GM21737 (cell line): Measurements from ENCODE around the gene MAGEA9B.
A peak's percentile ranks its signal among the peaks of the same experiment; 100 is the strongest.
"Not testable (repeated sequence)": the region's sequence is repeated elsewhere in the genome, so short reads cannot be mapped to it uniquely, and the experiment has no call there.

Source experiments
- ATAC-seq: cut with Tn5 transposase; IDR thresholded peaks from one replicate; pipeline ENCODE4 v1.9.1; 2021; ENCODE audit warnings: mild to moderate bottlenecking, moderate library complexity; ENCODE audit not compliant: unreplicated experiment

MAGEA9B gene

DNA sequence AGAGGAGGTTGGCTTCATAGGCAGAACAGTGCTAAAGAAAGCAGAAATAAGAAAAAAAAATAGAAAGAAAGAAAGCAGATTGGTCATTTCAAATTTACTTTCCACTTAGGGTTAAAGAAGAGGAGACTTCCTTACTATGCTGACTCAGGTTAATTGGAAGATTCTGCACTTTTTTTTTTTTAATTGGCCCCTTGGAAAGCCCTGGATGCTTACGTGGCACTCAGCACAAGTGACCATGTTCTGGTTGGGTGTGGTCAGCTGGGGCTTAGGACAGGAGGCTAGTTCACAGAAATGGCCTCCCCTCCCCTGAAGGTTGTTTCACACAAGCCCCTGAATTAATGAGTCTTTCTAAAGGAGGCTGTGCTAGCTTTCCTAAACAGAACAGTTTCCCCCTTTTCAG is 14.5 kb downstream of the MAGEA9B start:
- no peak for ATAC-seq

DNA sequence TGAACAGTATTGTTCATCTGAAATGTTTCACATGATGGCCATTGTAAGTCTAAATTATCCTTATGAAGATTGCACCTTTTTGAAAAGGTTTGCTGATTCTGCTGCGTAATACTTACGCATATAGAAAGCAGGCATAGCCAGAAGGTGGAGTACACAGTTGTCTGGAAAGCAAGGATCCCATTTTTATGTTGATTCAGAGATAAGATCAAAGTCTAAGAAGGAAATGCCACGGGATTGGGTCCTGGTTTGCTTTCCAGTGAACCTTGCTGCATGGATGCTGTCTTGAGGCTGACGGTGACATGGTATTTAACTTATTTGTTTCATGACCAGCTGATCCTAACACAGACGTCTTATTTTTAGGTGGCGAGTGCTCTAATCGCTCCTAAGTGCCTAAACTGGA is 15.5 kb downstream of the MAGEA9B start:
- no peak for ATAC-seq

DNA sequence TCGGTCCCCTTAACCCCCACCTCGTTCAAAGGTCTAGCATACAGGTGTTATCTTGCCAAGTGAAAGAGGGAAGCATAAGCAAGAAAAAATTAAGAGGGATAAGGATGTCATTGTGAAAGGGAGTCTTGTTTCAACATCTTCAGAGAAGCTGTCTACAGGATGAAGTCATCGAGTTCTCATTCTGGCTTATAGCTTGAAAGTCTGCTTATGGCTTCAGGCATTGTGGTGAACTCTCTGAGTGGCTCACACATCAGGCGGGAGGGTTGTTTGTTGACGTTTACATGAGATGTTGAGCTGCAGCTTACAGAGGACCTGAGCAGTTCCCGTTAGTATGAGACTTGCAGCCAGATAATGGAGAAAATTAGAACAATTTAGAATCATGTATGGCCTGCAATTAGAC is 16.6 kb downstream of the MAGEA9B start:
- no peak for ATAC-seq

DNA sequence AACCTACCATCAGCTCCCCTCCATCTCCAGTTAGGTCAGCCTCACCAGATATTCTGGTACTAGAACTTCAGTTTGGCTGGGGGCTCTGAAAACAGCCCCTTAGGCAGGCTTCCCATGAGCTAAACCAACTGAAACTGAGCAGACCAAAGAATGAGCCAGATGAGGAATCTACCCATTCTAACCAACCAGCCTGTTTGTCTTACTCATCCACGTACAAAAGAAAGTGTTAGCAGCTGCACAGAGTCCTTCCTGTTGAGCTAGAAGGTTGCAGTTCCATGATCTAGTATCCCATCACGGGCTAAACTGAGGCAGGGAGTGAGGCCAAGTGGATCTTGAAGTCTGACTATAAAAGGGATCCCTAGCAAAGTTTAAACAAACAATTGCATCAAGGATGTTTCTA is 17.5 kb downstream of the MAGEA9B start:
- no peak for ATAC-seq

- ATAC-seq = no peak
Measured at GRCh38 chrX:149568701-149569296, 18.5 kb downstream of the MAGEA9B start.

DNA sequence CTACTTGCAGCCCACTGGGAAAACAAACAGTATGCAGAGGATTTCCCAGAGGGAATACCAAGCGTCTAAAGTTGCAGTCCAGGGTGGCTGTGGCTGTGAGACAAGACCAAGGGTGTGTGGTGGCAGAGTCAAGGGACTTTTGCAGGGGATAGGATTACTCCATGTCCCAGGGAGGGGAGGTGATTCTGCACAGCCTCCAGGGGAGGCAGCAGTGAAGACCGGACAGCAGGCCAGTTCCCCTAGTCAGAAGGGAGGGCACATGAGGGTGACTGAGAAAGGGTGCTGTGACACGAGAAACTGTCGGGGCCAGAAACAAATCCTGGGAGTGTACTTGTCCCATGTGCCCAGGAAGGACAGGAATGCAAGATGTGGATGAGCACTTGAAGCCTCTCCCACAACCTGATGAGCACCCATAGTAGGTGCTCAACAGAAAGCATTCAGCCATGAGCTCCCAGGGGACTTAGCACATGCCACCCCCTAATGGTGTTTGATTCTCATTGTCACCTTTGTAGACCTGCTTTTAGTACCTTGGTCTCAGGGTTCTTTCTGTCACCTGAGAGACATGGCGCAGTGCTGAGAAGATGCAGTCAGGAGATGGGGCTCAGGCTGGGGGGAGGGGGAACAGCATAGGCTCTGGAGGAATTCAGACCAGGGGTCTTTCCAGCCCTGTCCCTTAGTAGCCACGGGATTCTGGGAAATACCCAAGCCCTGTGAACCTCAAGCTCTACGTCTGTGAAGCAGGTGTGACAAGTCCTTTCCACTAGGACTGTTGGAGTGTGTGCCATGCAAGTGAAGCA is 19.4 kb downstream of the MAGEA9B start:
- ATAC-seq = no peak

GRCh38 chrX:149563359-149563758 is 23.9 kb downstream of the MAGEA9B start:
- ATAC-seq = no peak

GRCh38 chrX:149555251-149555650 is 32.0 kb downstream of the MAGEA9B start:
- ATAC-seq = not testable (repeated sequence)

DNA sequence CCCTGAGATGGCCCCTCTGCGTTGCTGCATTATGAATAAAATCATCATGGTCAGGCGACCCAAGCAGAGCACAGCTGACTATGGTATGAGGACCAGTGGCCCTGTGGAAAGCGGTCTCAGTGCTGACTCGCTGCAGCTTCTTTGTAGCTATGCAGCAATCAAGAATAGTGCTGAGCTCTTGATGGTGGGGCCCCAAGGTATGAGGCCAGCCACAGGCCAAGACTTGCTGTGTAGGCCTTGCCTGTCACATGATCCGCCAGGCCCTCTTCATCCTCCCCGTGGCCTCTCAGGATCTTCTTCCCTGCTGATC is 35.4 kb downstream of the MAGEA9B start:
- peak; percentile 11 for ATAC-seq

- ATAC-seq = peak; percentile 44
Measured at GRCh38 chrX:149551245-149551938, 35.9 kb downstream of the MAGEA9B start.

- not testable (repeated sequence) for ATAC-seq
Measured at GRCh38 chrX:149550454-149550853, 36.8 kb downstream of the MAGEA9B start.

DNA sequence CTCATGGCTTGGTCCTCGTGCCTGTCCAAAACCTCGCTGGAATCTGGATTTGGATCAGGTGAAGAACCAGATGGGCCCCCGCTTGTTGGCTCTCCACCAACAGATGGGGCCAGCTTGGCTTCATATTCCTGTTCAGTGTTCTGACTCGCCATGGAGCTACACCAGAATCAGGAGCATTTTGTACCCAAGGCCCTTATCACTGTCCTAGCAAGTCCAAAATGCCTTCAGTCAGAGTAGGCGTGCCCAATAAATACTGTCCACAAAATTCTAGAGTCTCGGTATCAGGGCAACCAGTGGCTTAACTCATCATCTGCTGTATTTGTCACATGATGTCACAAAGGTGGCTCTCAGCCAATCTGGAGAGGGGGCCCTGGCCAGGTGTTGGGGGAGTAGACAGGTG is 37.6 kb downstream of the MAGEA9B start, which contains the start of gene HSFX3:
TSS of gene HSFX3 (minus strand) at position 224 of the 400 bp plus-strand sequence. CDS start at position 152, 72 bp downstream.
- ATAC-seq = not testable (repeated sequence)

GRCh38 chrX:149547782-149548181 is 39.5 kb downstream of the MAGEA9B start:
- ATAC-seq = not testable (repeated sequence)

GRCh38 chrX:149546962-149547361 is 40.3 kb downstream of the MAGEA9B start:
- not testable (repeated sequence) for ATAC-seq

GRCh38 chrX:149545545-149546543 is 41.4 kb downstream of the MAGEA9B start:
- peak; percentile 40 for ATAC-seq

DNA sequence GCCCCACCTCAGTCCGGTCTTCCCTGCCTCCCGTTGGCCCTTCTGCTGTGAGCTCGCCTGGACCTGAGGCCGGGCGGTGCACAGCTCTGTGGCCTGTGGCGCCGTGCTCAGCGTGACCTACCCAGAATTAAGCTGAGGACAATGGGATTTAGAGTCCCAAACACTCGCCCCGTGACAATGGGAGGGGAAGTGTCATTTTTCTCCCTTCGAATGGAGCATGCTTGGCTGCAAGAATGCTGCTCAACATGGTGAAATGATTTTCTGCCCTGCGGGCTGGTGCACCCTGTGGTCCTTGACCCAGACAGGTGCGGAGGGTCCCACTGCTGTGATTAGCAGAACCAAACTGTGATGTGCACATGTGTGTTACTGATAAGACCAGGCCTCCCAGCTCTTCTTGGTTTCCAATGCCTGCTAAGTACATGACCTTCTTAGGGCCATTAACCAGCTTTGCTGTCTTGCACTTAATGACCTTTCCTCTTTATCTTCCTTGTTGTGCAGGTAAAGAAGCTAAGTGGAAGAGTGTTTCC is 45.7 kb downstream of the MAGEA9B start:
- no peak for ATAC-seq

- peak; percentile 75 for ATAC-seq
Measured at GRCh38 chrX:149540621-149541520, 46.4 kb downstream of the MAGEA9B start, which contains the start of gene EOLA1. TSS of gene EOLA1 (plus strand) at chrX:149541012. CDS start at chrX:149545631, 4,619 bp downstream.

GRCh38 chrX:149540131-149540620 is 47.1 kb downstream of the MAGEA9B start:
- ATAC-seq = peak; percentile 29
